A673 (cell line): ENCODE data around the gene RBMX. TPM values are rescaled to one million over a fixed set of nuclear protein-coding genes. Genes with fewer than 3 reads are reported as not detected.
"Not testable (repeated sequence)": the region's sequence is repeated elsewhere in the genome, so short reads cannot be mapped to it uniquely, and the experiment has no call there.

Experiments used
- BruUV-seq: library from RNA; stranded (reverse); fragments of 400-500 nt; replicated peaks from 2 replicates; lab custom pipeline; 2021; lab: Mats Ljungman, UMichigan
- CTCF ChIA-PET: fragments of 300-600 bp; sonication (Branson Sonifier 250); formaldehyde crosslinking; loops from one replicate; lab custom pipeline; 2022; ENCODE audit warnings: antibody characterized with exemption; lab: Charles Lee
- POLR2A ChIA-PET: fragments of 300-600 bp; sonication (Branson Sonifier 250); formaldehyde crosslinking; loops from one replicate; lab custom pipeline; 2022; ENCODE audit warnings: antibody characterized with exemption; ENCODE audit not compliant: low non-redundant PET; lab: Charles Lee
- DNase-seq: peaks from one replicate; pipeline ENCODE4 v3.0.0-alpha.2; 2015; ENCODE audit warnings: low spot score
- H3K27ac ChIP-seq: fragments of 200-600 bp; sonication (generic); 2 replicates; pipeline ENCODE4 v1.5.1; 2016; ENCODE audit warnings: mixed run types, low read depth, mild to moderate bottlenecking, mixed read lengths, antibody characterized with exemption, low read length; ENCODE audit not compliant: poor library complexity, severe bottlenecking
- H3K27me3 ChIP-seq: fragments of 200-600 bp; sonication (generic); replicated peaks from 2 replicates; pipeline ENCODE4 v1.6.1; 2017; ENCODE audit warnings: mixed run types, low read depth, mild to moderate bottlenecking, mixed read lengths, antibody characterized with exemption, low read length; ENCODE audit not compliant: insufficient read depth, poor library complexity
- H3K36me3 ChIP-seq: fragments of 200-600 bp; sonication (generic); 2 replicates; pipeline ENCODE4 v1.6.1; 2016; ENCODE audit warnings: mixed run types, mild to moderate bottlenecking, mixed read lengths, antibody characterized with exemption, low read length; ENCODE audit not compliant: insufficient read depth, poor library complexity, severe bottlenecking
- H3K4me1 ChIP-seq: fragments of 200-600 bp; sonication (generic); 2 replicates; pipeline ENCODE4 v1.6.1; 2017; ENCODE audit warnings: mixed run types, mild to moderate bottlenecking, mixed read lengths, antibody characterized with exemption, low read length; ENCODE audit not compliant: insufficient read depth, poor library complexity, severe bottlenecking
- H3K4me3 ChIP-seq: fragments of 200-600 bp; sonication (generic); 2 replicates; pipeline ENCODE4 v1.5.1; 2016; ENCODE audit warnings: low read depth, mixed run types, mild to moderate bottlenecking, mixed read lengths, low read length; ENCODE audit not compliant: poor library complexity, severe bottlenecking
- H3K9me3 ChIP-seq: fragments of 200-600 bp; sonication (generic); 2 replicates; pipeline ENCODE4 v1.6.1; 2016; ENCODE audit warnings: mixed run types, low read depth, mild to moderate bottlenecking, mixed read lengths, antibody characterized with exemption, low read length; ENCODE audit not compliant: poor library complexity, severe bottlenecking
- CTCF ChIP-seq: fragments of 300-800, 200-600 bp; sonication (generic); conservative IDR thresholded peaks from 2 replicates; pipeline ENCODE4 v1.5.1; 2017; ENCODE audit warnings: low read depth, mild to moderate bottlenecking, antibody characterized with exemption, low read length, moderate library complexity, mixed read lengths
- EZH2 ChIP-seq: fragments of 200-600 bp; sonication (generic); IDR thresholded peaks from 2 replicates; pipeline ENCODE4 v1.6.1; 2017; ENCODE audit warnings: borderline replicate concordance, low read depth, mild to moderate bottlenecking, mixed read lengths, antibody characterized with exemption, low read length; ENCODE audit not compliant: poor library complexity, severe bottlenecking
- intact Hi-C: fragments of 100-400 bp; cut with micrococcal nuclease; formaldehyde crosslinking; loops from one replicate; pipeline ENCODE4 v1.10.0; 2022; ENCODE audit not compliant: unreplicated experiment
- total RNA-seq: library from RNA; stranded (reverse); gene quantifications from 2 replicates; pipeline ENCODE4 v1.2.3, GENCODE V29; 2021

RBMX gene
- total RNA-seq, 1 experiment from 2014 or later: 432 TPM

- ChIA-PET CTCF (no interaction called here), POLR2A (no interaction called here)
- Histone ChIP-seq H3K36me3 (no peaks in the 10 kb centered on the region), H3K9me3 (no peaks in the 10 kb centered on the region), H3K4me3 (no peak overlapping the region), H3K27me3 (no peaks in the 10 kb centered on the region), H3K4me1 (peaks cover 4% of the 10 kb centered on the region), H3K27ac (no peak overlapping the region)
- no peak for TF ChIP-seq CTCF
- no peak for TF ChIP-seq EZH2
- intact Hi-C loops: no loop called here
- BruUV-seq: no TSS peak
- no peak for DNase-seq
These were observed 15.8 kb upstream of the RBMX start for GRCh38 chrX:136896121-136896914.

- intact Hi-C loops: no loop called here
- no peaks in the 10 kb centered on the region for H3K9me3 ChIP-seq
- no peaks in the 10 kb centered on the region for H3K27me3 ChIP-seq
- H3K36me3 ChIP-seq: no peaks in the 10 kb centered on the region
- ChIA-PET POLR2A (interaction anchor here (1.0 kb wide), 1 partner anchor 12 kb away, joined by 5 read pairs; the partner anchor contains the start of gene RBMX), CTCF (no interaction called here)
- no TSS peak for BruUV-seq
- H3K4me1 ChIP-seq: no peaks in the 10 kb centered on the region
- H3K4me3 ChIP-seq: no peak overlapping the region
- DNase-seq: no peak
- TF ChIP-seq CTCF (no peak), EZH2 (no peak)
- no peak overlapping the region for H3K27ac ChIP-seq
These were observed 11.9 kb upstream of the RBMX start for GRCh38 chrX:136892412-136892811.

- CTCF ChIA-PET, DNase-seq, H3K4me3 ChIP-seq, H3K9me3 ChIP-seq, H3K4me1 ChIP-seq, H3K27me3 ChIP-seq, POLR2A ChIA-PET, intact Hi-C loops, BruUV-seq, H3K36me3 ChIP-seq, H3K27ac ChIP-seq: not testable (repeated sequence)
These were observed 10.1 kb upstream of the RBMX start for GRCh38 chrX:136890596-136890995.

GRCh38 chrX:136889269-136889668 lies 8.7 kb upstream of the RBMX start:
- H3K27me3 ChIP-seq: no peaks in the 10 kb centered on the region
- H3K4me1 ChIP-seq: peaks cover 10% of the 10 kb centered on the region
- ChIA-PET POLR2A (no interaction called here), CTCF (no interaction called here)
- DNase-seq: no peak
- no peaks in the 10 kb centered on the region for H3K9me3 ChIP-seq
- no peak overlapping the region for H3K27ac ChIP-seq
- no peaks in the 10 kb centered on the region for H3K36me3 ChIP-seq
- H3K4me3 ChIP-seq: no peak overlapping the region
- no TSS peak for BruUV-seq
- TF ChIP-seq EZH2 (no peak), CTCF (no peak)
- intact Hi-C loops: no loop called here
